SK-N-SH (cell line): ENCODE data around the gene NIPAL3. TPM values are rescaled to one million over a fixed set of nuclear protein-coding genes. Genes with fewer than 3 reads are reported as not detected.

Experiments used
- CTCF ChIA-PET: fragments of 300-600, 350-600 bp; formaldehyde crosslinking; extraction: SDS; loops from one replicate; lab custom pipeline; 2021; lab: Yijun Ruan, JAX
- POLR2A ChIA-PET: fragments of 350-600 bp; sonication (Branson Sonifier 250); formaldehyde crosslinking; extraction: SDS; loops from one replicate; lab custom pipeline; 2020; ENCODE audit warnings: antibody characterized with exemption, inconsistent platforms; lab: Yijun Ruan, JAX
- DNase-seq: peaks from one replicate; pipeline ENCODE4 v3.0.0; 2012
- H2AFZ ChIP-seq: fragments of 200-600 bp; sonication (generic); 2 replicates; pipeline ENCODE4 v1.8.1; 2016; ENCODE audit warnings: antibody characterized with exemption, mild to moderate bottlenecking, low read depth
- H3F3A ChIP-seq: fragments of 200-600 bp; sonication (generic); replicated peaks from 2 replicates; pipeline ENCODE3; 2016; ENCODE audit warnings: antibody characterized with exemption, mild to moderate bottlenecking; ENCODE audit not compliant: insufficient read depth
- H3K27ac ChIP-seq, 2 experiments: fragments of 200-500 bp in 1 of 2; fragments of 200-600 bp in 1 of 2; sonication (Bioruptor generic) in 1 of 2; sonication (generic), shearing (Covaris generic) in 1 of 2; 2 replicates each; pipeline versions ENCODE4 v1.5.1 to v1.6.1; 2014 to 2016; ENCODE audit warnings: low read depth in 2 of 2, inconsistent platforms in 1 of 2, low read length in 1 of 2, mild to moderate bottlenecking in 1 of 2, mixed read lengths in 1 of 2
- H3K27me3 ChIP-seq: fragments of 200-600 bp; sonication (generic), shearing (Covaris generic); 2 replicates; pipeline ENCODE4 v1.6.1; 2016; ENCODE audit warnings: mixed run types; ENCODE audit not compliant: insufficient read depth
- H3K36me3 ChIP-seq, 2 experiments: fragments of 200-500 bp in 1 of 2; fragments of 200-600 bp in 1 of 2; sonication (Bioruptor generic) in 1 of 2; sonication (generic) in 1 of 2; replicated peaks in 1 of 2; 2 replicates each; pipeline versions ENCODE3 to v1.5.1; 2014 to 2016; ENCODE audit warnings: low read length in 1 of 2, mild to moderate bottlenecking in 1 of 2; ENCODE audit not compliant: insufficient read depth in 2 of 2, control insufficient read depth in 1 of 2
- H3K4me1 ChIP-seq, 2 experiments: fragments of 200-500 bp in 1 of 2; fragments of 200-600 bp in 1 of 2; sonication (Bioruptor generic) in 1 of 2; sonication (generic), shearing (Covaris generic) in 1 of 2; 2 replicates each; pipeline versions ENCODE4 v1.5.1 to v1.6.1; 2014 to 2016; ENCODE audit warnings: low read depth in 1 of 2, low read length in 1 of 2, mixed run types in 1 of 2; ENCODE audit not compliant: insufficient read depth in 2 of 2, control insufficient read depth in 1 of 2
- H3K4me2 ChIP-seq: fragments of 200-600 bp; sonication (generic), shearing (Covaris generic); 2 replicates; pipeline ENCODE4 v1.6.1; 2017; ENCODE audit warnings: mixed run types
- H3K4me3 ChIP-seq, 2 experiments: fragments of 200-500 bp in 1 of 2; fragments of 200-600 bp in 1 of 2; sonication (Bioruptor generic) in 1 of 2; sonication (generic), shearing (Covaris generic) in 1 of 2; 2 replicates each; pipeline versions ENCODE4 v1.5.1 to v1.8.1; 2014 to 2016; ENCODE audit warnings: low read depth in 2 of 2, inconsistent platforms in 1 of 2, low read length in 1 of 2, mild to moderate bottlenecking in 1 of 2, mixed read lengths in 1 of 2, moderate library complexity in 1 of 2
- H3K79me2 ChIP-seq: fragments of 200-600 bp; sonication (generic); 2 replicates; pipeline ENCODE4 v1.8.1; 2017; ENCODE audit warnings: mild to moderate bottlenecking; ENCODE audit not compliant: insufficient read depth
- H3K9ac ChIP-seq: fragments of 200-600 bp; sonication (generic); 2 replicates; pipeline ENCODE4 v1.6.1; 2017; ENCODE audit warnings: mixed run types
- H3K9me2 ChIP-seq: fragments of 200-600 bp; sonication (generic); 2 replicates; pipeline ENCODE4 v1.6.1; 2017; ENCODE audit warnings: mixed run types
- H3K9me3 ChIP-seq: fragments of 200-600 bp; sonication (generic); 2 replicates; pipeline ENCODE4 v1.6.1; 2017; ENCODE audit warnings: mixed run types, mild to moderate bottlenecking, moderate library complexity
- H4K20me1 ChIP-seq: fragments of 200-600 bp; sonication (generic); 2 replicates; pipeline ENCODE4 v1.6.1; 2017; ENCODE audit warnings: mild to moderate bottlenecking, mixed run types; ENCODE audit not compliant: insufficient read depth
- CHD2 ChIP-seq: fragments of 150-350 bp; IDR thresholded peaks from 2 replicates; pipeline ENCODE4 v1.6.1; 2018; ENCODE audit warnings: low read length; ENCODE audit not compliant: partially characterized antibody
- CTCF ChIP-seq: fragments of 200-600 bp; sonication (generic); IDR thresholded peaks from 2 replicates; pipeline ENCODE4 v1.6.1; 2017; ENCODE audit warnings: antibody characterized with exemption, mild to moderate bottlenecking, moderate library complexity
- EZH2phosphoT487 ChIP-seq: fragments of 200-600 bp; sonication (generic); IDR thresholded peaks from 2 replicates; pipeline ENCODE4 v1.6.1; 2017; ENCODE audit warnings: low read depth, mixed run types, mild to moderate bottlenecking, antibody characterized with exemption, moderate library complexity, borderline replicate concordance
- FOXM1 ChIP-seq: IDR thresholded peaks from 2 replicates; pipeline ENCODE4 v1.4.0; 2012; ENCODE audit warnings: low read depth, mild to moderate bottlenecking
- JUND ChIP-seq: IDR thresholded peaks from 2 replicates; pipeline ENCODE4 v1.4.0; 2012
- MEF2A ChIP-seq: IDR thresholded peaks from 2 replicates; pipeline ENCODE4 v1.4.0; 2012; ENCODE audit warnings: low read depth, borderline replicate concordance
- NFIC ChIP-seq: IDR thresholded peaks from 2 replicates; pipeline ENCODE4 v1.4.0; 2012; ENCODE audit warnings: borderline replicate concordance
- PBX3 ChIP-seq: IDR thresholded peaks from 2 replicates; pipeline ENCODE4; 2012
- RFX5 ChIP-seq: IDR thresholded peaks from 2 replicates; pipeline ENCODE4 v1.6.1; 2012; ENCODE audit warnings: mild to moderate bottlenecking, improper control_type of control experiment, low read length
- RXRA ChIP-seq: IDR thresholded peaks from 2 replicates; pipeline ENCODE4 v1.4.0; 2012; ENCODE audit warnings: low read depth, mild to moderate bottlenecking, borderline replicate concordance
- TCF12 ChIP-seq: IDR thresholded peaks from 2 replicates; pipeline ENCODE4 v1.4.0; 2012
- TEAD4 ChIP-seq: IDR thresholded peaks from 2 replicates; pipeline ENCODE4 v1.4.0; 2012; ENCODE audit warnings: mild to moderate bottlenecking, borderline replicate concordance; ENCODE audit not compliant: insufficient read depth
- YY1 ChIP-seq: IDR thresholded peaks from 2 replicates; pipeline ENCODE4 v1.4.0; 2012; ENCODE audit warnings: low read depth, mild to moderate bottlenecking
- ZBTB33 ChIP-seq: IDR thresholded peaks from 2 replicates; pipeline ENCODE4 v1.4.0; 2012; ENCODE audit warnings: low read depth, borderline replicate concordance
- WGBS: methylation state at CpG from one replicate; pipeline ENCODE4 v1.1.6; 2017; ENCODE audit warnings: low lambda C conversion rate; 5-methylcytosine and 5-hydroxymethylcytosine counted together
- polyA plus RNA-seq, 3 experiments: library from polyadenylated mRNA; depleted of rRNA; stranded (reverse); fragments of >200 nt; gene quantifications; 2 replicates each; pipeline ENCODE4 v1.2.3, GENCODE V29; 2012

The NIPAL3 gene
- polyA plus RNA-seq, 1 of the 3 experiments (the other 2 are of a cell fraction), result 20.3 TPM

GRCh38 chr1:24450316-24450715 is 34.7 kb downstream of the NIPAL3 start:
- POLR2A ChIA-PET, result no interaction called here
- Histone ChIP-seq H3K9me3 (no peaks in the 10 kb centered on the region), H4K20me1 (no peaks in the 10 kb centered on the region), H3K4me2 (no peak overlapping the region), H2AFZ (no peak overlapping the region), H3K9me2 (no peaks in the 10 kb centered on the region), H3K9ac (no peak overlapping the region), H3K27me3 (no peaks in the 10 kb centered on the region), H3K36me3 (peaks cover 6 to 7% of the 10 kb centered on the region in 2 experiments), H3K4me1 (no peaks in the 10 kb centered on the region; a peak in 1 of 4 replicates), H3K79me2 (no peaks in the 10 kb centered on the region), H3K27ac (no peak overlapping the region), H3K4me3 (no peak overlapping the region), H3F3A (no peaks in the 10 kb centered on the region)
- 75% methylated on average over 4 of the region's 4 CpGs for WGBS
- no peak for TF ChIP-seq CTCF
- TF ChIP-seq RXRA, result no peak
- TF ChIP-seq TEAD4, result no peak
- TF ChIP-seq TCF12, result no peak
- TF ChIP-seq PBX3, result no peak
- TF ChIP-seq CHD2, result no peak
- TF ChIP-seq JUND, result no peak
- TF ChIP-seq RFX5, result no peak
- no peak for DNase-seq
- CTCF ChIA-PET, result no interaction called here

- TF ChIP-seq YY1 (no peak), ZBTB33 (no peak), MEF2A (no peak), FOXM1 (no peak), EZH2phosphoT487 (no peak), TEAD4 (no peak), NFIC (no peak)
- H3K4me2 ChIP-seq, result no peak overlapping the region
- no peak overlapping the region for H2AFZ ChIP-seq
- no peaks in the 10 kb centered on the region for H4K20me1 ChIP-seq
- 91% methylated on average over 3 of the region's 5 CpGs for WGBS
- no peaks in the 10 kb centered on the region for H3K9me3 ChIP-seq
- CTCF ChIA-PET, result interaction anchor here (1.2 to 3.0 kb wide), 2 partner anchors 36 to 59 kb away, joined by 3 to 9 read pairs; partner anchors contain the start of gene NIPAL3
- H3F3A ChIP-seq, result no peaks in the 10 kb centered on the region
- H3K9me2 ChIP-seq, result no peaks in the 10 kb centered on the region
- H3K4me1 ChIP-seq, result no peaks in the 10 kb centered on the region; a peak in 1 of 4 replicates
- no peak overlapping the region for H3K9ac ChIP-seq
- POLR2A ChIA-PET, result no interaction called here
- no peaks in the 10 kb centered on the region for H3K79me2 ChIP-seq
- DNase-seq, result no peak
- no peaks in the 10 kb centered on the region for H3K27me3 ChIP-seq
- peaks cover 4 to 6% of the 10 kb centered on the region in 2 experiments for H3K36me3 ChIP-seq
- H3K27ac ChIP-seq, result no peak overlapping the region
- no peak overlapping the region for H3K4me3 ChIP-seq
Observed at GRCh38 chr1:24450857-24451397, 35.3 kb downstream of the NIPAL3 start.
